Measurements from ENCODE around the gene FXYD4. TPM values are rescaled to one million over a fixed set of nuclear protein-coding genes. Genes with fewer than 3 reads are reported as not detected.
A peak's percentile ranks its signal among the peaks of the same experiment; 100 is the strongest.

The FXYD4 gene
- total RNA-seq, 3 donors from 2014 or later, result not detected

GRCh38 chr10:43404704-43405084 is 33.3 kb downstream of the FXYD4 start:
- Histone ChIP-seq H3K4me3 (no peak overlapping the region), H3K9me3 (no peaks in the 10 kb centered on the region), H3K4me1 (ENCODE audit: low read depth) (peaks cover 51% of the 10 kb centered on the region), H3K36me3 (ENCODE audit: low read depth) (no peaks in the 10 kb centered on the region)
- ATAC-seq (no peak), DNase-seq (no peak)
- intact Hi-C loops (cut with DNase I, micrococcal nuclease), result no loop called here
- no peak for TF ChIP-seq CTCF (IDR thresholded peaks at IDR 0.05)

- no peak for TF ChIP-seq CTCF (IDR thresholded peaks at IDR 0.05)
- peaks cover 41% of the 10 kb centered on the region for H3K4me1 ChIP-seq (ENCODE audit: low read depth)
- no peaks in the 10 kb centered on the region for H3K36me3 ChIP-seq (ENCODE audit: low read depth)
- DNase-seq (peak; percentile 71 to 80 (median 78)), ATAC-seq (peak; percentile 42)
- intact Hi-C loops (cut with DNase I, micrococcal nuclease), result no loop called here
- peak overlapping the region; percentile 78 for H3K4me3 ChIP-seq
- H3K9me3 ChIP-seq, result no peaks in the 10 kb centered on the region
Measured at GRCh38 chr10:43407148-43407575, 35.7 kb downstream of the FXYD4 start.

- Histone ChIP-seq H3K9me3 (no peaks in the 10 kb centered on the region), H3K4me1 (ENCODE audit: low read depth) (peaks cover 38% of the 10 kb centered on the region), H3K4me3 (peak overlapping the region; percentile 78), H3K36me3 (ENCODE audit: low read depth) (no peaks in the 10 kb centered on the region)
- intact Hi-C loops (cut with DNase I, micrococcal nuclease), result no loop called here
- DNase-seq (peak; percentile 91 to 97 (median 96)), ATAC-seq (peak; percentile 73)
- TF ChIP-seq CTCF (IDR thresholded peaks at IDR 0.05), result no peak
Measured at GRCh38 chr10:43407576-43408330, 36.3 kb downstream of the FXYD4 start.

- Histone ChIP-seq H3K9me3 (no peaks in the 10 kb centered on the region), H3K4me3 (peak overlapping the region; percentile 78), H3K4me1 (ENCODE audit: low read depth) (peaks cover 32% of the 10 kb centered on the region), H3K36me3 (ENCODE audit: low read depth) (no peaks in the 10 kb centered on the region)
- DNase-seq, result no peak
- no peak for TF ChIP-seq CTCF (IDR thresholded peaks at IDR 0.05)
- intact Hi-C loops (cut with DNase I, micrococcal nuclease), result no loop called here
- no peak for ATAC-seq
Measured at GRCh38 chr10:43408331-43408709, 36.9 kb downstream of the FXYD4 start.

GRCh38 chr10:43408710-43409384 is 37.4 kb downstream of the FXYD4 start, which contains the start of gene HNRNPF:
Gene HNRNPF, minus strand, starts transcription at chr10:43409186. Its CDS starts 21,302 bp downstream, at chr10:43387884.
- H3K36me3 ChIP-seq (ENCODE audit: low read depth), result no peaks in the 10 kb centered on the region
- no peaks in the 10 kb centered on the region for H3K9me3 ChIP-seq
- peak within 1 kb of the TSS; percentile 78 for H3K4me3 ChIP-seq
- ATAC-seq (peak; percentile 86), DNase-seq (peak; percentile 94 to 97 (median 97))
- intact Hi-C loops (cut with DNase I, micrococcal nuclease), result no loop called here
- no peak for TF ChIP-seq CTCF (IDR thresholded peaks at IDR 0.05)
- peaks cover 27% of the 10 kb centered on the region for H3K4me1 ChIP-seq (ENCODE audit: low read depth)
